HG03066 (cell line): ENCODE data around the gene MEOX1.

Experiments
- ATAC-seq: cut with Tn5 transposase; IDR thresholded peaks from one replicate; pipeline ENCODE4 v1.9.1; 2021; ENCODE audit warnings: low read depth; ENCODE audit not compliant: unreplicated experiment

Gene MEOX1

DNA sequence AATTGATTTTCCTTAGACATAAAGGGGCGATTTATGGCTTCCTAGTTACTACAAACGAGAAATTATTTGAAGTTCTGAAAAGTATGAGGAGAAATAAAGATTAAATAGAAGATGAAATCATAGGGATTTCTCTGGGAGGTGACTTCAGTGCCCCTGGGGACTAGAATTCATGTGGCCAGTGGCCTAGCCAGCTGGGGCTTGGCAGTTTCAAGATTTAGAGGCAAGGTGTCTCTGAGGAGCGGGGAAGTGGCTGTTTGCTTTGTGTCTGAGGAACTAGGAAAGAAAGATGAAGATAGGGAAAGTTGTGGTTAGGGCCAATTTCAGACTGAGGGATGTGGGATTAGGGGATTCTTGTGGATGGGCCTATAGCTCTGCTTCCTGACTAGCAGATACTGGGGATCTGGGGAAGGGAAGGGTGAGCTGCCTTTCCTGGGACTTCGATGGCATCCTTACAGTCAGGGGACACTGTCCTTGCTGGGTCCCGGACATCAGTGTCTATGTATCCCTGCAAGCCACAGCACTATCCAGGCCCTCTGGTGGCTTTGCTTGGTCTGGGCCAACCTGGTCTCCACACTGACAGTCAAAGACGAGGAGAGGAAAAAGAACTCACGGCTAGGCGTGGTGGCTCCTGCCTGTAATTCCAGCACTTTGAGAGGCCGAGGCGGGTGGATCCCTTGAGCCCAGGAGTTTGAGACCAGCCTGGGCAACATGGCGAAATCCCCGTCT, 22.4 kb upstream of the MEOX1 start:
- ATAC-seq = no peak

DNA sequence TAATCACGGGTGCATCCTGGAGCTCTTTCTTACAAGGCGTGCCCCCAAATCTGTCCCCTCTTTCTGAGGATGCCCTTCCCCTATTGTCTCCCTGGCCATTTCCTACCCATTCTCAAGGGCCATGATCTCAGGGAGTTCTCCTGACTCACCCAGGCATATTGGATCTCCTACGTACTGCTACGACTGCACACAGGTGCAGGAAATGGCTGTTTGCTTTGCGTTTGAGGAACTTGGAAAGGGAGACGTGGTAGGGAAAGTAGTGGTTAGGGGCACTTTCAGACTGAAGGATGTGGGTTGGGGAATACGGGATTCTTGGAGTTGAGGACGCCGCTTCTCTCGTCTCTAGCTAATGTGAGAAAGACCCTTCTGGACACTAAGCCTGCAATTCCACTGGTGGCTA, 18.7 kb upstream of the MEOX1 start:
- ATAC-seq = no peak

GRCh38 chr17:43679911-43680310, 18.2 kb upstream of the MEOX1 start:
- ATAC-seq = no peak

DNA sequence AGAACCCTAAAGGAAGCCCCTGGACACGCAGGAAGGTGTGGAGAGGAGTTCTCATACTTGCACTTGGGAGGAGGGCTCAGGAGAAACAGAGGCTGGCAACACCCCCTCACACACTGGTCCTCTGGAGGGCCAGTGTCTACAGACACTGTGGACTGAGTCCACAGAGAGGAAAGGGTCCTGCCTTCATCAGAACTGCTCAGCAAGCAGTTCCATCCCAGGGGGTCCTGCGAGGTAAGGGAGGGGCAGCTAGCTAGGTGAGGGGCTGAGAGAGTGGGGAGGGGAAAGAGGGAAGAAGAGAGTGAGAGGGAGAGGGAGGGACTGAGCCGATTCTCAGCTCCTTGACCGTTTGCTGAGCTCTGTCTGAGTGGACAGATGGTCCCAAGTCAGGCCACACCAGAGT, 17.7 kb upstream of the MEOX1 start:
- no peak for ATAC-seq

DNA sequence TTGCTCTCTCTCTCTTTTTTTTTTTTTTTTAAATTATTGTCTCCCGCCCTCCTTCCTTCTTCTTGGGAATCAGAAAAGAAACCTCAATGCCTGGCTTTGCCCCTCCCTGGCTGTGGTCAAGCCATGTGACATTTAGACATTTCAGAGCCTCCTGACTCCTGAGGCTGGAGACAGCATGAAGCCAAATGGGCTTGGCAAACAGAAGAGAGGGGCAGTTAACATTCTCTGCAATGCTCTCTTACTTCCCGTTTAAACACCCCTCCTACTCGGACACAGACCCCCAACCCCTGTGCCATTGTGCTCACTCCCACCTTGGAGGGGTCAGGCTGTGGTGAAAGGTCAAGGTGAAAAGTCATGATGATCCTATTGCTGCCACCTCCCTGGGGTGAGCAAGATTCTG, 14.7 kb upstream of the MEOX1 start:
- ATAC-seq = no peak

DNA sequence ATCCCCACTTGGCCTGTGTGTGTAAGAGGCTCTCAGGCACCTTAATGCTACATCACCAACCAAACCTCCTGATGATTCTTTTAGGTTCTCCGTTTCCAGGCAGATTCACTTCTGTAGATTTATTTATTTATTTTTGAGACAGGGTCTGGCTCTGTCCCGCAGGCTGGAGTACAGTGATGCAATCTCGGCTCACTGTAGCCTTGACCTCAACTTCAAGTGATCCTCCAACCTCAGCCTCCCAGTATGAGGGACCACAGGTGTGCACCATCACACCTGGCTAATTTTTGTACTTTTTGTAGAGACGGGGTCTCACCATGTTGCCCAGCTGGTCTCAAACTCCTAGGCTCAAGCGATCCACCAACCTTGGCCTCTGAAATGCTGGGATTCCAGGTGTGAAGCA, 12.7 kb upstream of the MEOX1 start:
- no peak for ATAC-seq

- no peak for ATAC-seq
These were observed 12.0 kb upstream of the MEOX1 start for GRCh38 chr17:43673516-43674323.

- ATAC-seq = no peak
These were observed 10.2 kb upstream of the MEOX1 start for GRCh38 chr17:43671755-43672519.

- ATAC-seq = no peak
These were observed 9.4 kb upstream of the MEOX1 start for GRCh38 chr17:43671031-43671692.

DNA sequence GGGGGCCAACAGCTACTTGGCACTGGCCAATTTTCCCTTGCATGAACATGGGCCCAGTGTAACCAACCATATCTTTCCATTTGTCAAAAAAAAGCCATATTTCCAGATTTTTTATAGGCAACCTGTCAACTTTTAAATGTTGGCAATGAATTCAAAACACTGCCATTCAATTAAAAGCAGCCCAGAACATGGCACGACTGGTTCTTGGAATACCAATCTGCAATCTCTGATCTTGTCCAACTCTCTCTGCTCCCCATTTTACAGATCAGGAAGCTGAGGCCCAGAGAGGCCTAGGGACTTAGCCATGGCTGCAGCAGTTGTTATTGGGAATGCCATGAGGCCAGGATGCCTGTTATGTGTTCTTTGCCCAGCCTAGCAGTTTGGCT, 8.9 kb upstream of the MEOX1 start:
- ATAC-seq = no peak

DNA sequence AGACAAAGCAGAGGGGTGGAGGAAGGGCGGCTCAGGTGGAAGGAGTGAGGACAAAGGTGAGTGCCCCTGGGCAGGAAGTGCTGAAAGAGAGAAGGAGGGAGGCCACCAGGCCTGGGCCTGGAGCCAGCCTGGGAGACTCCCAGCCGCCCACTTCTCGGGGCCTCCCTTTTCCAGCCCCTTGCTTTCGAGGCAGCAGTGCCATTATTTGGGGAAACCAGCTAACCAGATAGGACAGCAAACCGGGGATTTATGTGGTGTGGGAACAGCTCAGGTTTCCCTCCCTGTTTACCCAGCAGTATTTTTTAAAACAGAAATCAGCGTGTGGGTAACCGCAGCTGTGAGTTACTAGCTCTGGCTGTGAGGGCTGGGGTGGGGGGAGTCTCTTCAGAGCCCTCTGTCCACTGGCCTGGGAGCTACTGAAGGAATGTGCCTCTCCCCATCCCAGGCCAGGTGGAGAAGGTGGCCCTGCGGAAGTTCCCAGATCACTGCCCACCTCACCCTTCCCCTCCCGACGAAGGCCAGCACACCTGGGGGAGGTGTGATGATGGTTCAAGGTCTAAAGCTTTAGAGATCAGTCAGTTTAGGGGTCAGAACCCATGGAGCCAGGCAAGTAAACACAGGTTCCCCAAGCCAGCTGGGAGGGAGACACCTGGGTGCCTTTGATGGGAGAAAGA, 8.4 kb upstream of the MEOX1 start:
- no peak for ATAC-seq

GRCh38 chr17:43667947-43668348, 6.2 kb upstream of the MEOX1 start:
- ATAC-seq = no peak

- ATAC-seq = no peak
These were observed 5.8 kb upstream of the MEOX1 start for GRCh38 chr17:43667506-43667905.

DNA sequence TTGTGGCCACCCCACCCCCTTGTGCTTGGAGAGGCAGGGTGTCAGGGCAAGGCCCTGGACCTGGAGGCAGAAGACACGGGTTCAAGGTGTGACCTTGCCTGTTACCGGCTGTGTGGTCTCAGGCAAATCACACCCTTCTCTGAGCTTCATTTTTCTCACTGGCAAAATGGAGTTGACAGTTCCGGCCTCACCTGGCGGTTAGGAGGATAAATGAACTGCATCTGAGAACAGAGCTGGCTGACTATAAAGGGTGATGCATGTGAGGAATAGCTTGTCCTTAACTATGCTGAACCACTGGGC, 4.2 kb upstream of the MEOX1 start:
- no peak for ATAC-seq

DNA sequence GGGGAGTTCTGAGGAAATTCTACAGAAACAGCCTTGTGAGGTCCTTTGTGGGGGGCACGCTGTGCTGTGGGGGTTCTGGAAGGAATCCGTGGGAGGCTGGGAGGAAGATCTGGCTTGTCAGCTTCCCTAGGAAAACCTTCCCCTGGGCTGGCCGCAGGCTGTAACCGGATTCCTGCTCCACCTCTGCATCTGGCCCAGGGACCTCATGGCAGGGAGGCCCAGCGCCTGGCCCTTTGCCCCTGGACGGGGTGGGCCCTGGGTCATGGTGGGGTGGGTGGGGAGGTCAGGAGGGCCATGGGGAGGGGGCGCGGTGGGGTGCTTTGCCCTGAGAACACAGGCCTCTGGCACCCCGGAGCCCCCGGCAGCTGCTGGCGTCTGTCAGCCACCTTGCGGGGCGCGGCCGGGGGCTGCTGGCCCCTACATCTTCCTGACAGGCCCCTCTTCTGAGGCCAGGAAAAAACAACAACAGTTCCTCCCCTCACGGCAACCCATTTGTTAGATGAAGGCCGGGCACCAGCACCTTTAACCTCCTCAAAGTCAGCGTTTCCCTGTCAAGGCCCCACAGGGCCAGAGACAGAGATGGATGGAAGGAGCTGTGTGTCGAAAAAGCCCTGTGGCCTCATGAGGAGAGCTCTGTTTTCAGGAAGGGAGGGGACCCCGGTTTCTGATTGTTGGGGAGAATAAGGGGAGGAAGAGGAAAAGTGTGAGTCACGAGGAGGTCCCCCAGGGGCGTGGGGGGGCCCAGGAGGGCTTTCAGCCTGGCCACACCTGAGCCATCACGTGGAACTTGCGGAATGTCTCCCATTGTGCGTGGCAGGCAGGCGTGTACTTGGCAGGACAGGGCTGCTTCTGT, 3.6 kb upstream of the MEOX1 start:
- ATAC-seq = no peak

GRCh38 chr17:43664096-43664495, 2.4 kb upstream of the MEOX1 start:
- ATAC-seq = no peak

DNA sequence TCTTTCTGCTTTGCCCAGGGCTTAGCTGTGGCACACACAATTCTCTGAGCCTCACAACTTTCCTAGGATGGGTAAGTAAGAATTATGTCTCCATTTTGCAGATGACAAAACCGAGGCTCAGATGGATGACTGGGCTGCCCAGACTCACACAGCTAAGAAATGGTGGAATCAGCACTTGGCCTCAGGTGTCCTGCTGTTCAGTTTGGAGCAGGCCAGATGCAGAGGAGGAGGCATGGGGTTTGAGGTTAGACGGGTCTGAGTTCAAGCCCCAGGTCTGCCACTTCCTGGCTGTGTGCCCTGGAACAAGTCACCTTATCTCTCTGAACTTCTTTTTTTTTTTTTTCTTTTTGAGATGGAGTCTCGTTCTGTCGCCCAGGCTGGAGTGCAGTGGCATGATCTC, 1.7 kb upstream of the MEOX1 start:
- no peak for ATAC-seq

- no peak for ATAC-seq
These were observed 855 bp upstream of the MEOX1 start for GRCh38 chr17:43662413-43663141.
